Thymus (tissue), 11 donors: ENCODE results near the gene TNK1. TPM values are rescaled to one million over a fixed set of nuclear protein-coding genes. Genes with fewer than 3 reads are reported as not detected.
"Not testable (repeated sequence)": the region's sequence is repeated elsewhere in the genome, so short reads cannot be mapped to it uniquely, and the experiment has no call there.

Source experiments
- DNase-seq, 9 donors: peaks; one replicate each; pipeline ENCODE4 v3.0.0-alpha.2; 2013; ENCODE audit warnings: low spot score in 9 of 9, low read depth in 6 of 9, missing footprints in 1 of 9
- H3K27ac ChIP-seq, 2 donors: one replicate each; pipeline ENCODE4 v1.5.1; 2013; ENCODE audit warnings: control low read depth in 1 of 2, low read depth in 1 of 2, low read length in 1 of 2, mild to moderate bottlenecking in 1 of 2, moderate library complexity in 1 of 2
- H3K27me3 ChIP-seq, 2 donors: one replicate each; pipeline ENCODE4 v1.5.1; 2013; ENCODE audit warnings: low read length in 1 of 2; ENCODE audit not compliant: control insufficient read depth in 2 of 2, insufficient read depth in 1 of 2
- H3K36me3 ChIP-seq, 2 donors: one replicate each; pipeline ENCODE4 v1.5.1; 2013; ENCODE audit warnings: low read length in 1 of 2, mild to moderate bottlenecking in 1 of 2, moderate library complexity in 1 of 2; ENCODE audit not compliant: control insufficient read depth in 2 of 2, insufficient read depth in 2 of 2
- H3K4me1 ChIP-seq, 2 donors: one replicate each; pipeline ENCODE4 v1.5.1; 2013; ENCODE audit warnings: low read length in 2 of 2; ENCODE audit not compliant: control insufficient read depth in 2 of 2, insufficient read depth in 2 of 2
- H3K4me3 ChIP-seq, 2 donors: one replicate each; pipeline ENCODE4 v1.5.1; 2013; ENCODE audit warnings: low read length in 2 of 2, control low read depth in 1 of 2, mild to moderate bottlenecking in 1 of 2
- H3K9me3 ChIP-seq, 2 donors: one replicate each; pipeline ENCODE4 v1.5.1; 2013; ENCODE audit warnings: low read length in 1 of 2, mild to moderate bottlenecking in 1 of 2; ENCODE audit not compliant: control insufficient read depth in 2 of 2, insufficient read depth in 1 of 2
- WGBS: extraction: QIAGEN DNeasy Blood & Tissue Kit; methylation state at CpG from one replicate; pipeline ENCODE4 v1.1.7; 2013; 5-methylcytosine and 5-hydroxymethylcytosine counted together
- polyA plus RNA-seq: library from polyadenylated mRNA; stranded (reverse); fragments of 200-250 nt; gene quantifications from one replicate; pipeline ENCODE4 v1.2.3, GENCODE V29; 2013
- total RNA-seq: library from RNA; stranded (reverse); fragments of 120-200 nt; gene quantifications from one replicate; pipeline ENCODE4 v1.2.4, GENCODE V29; 2013
- donor health status: healthy.

The TNK1 gene
- total and polyA plus RNA-seq, 2 donors, result 1.8 to 7.2 TPM

DNA sequence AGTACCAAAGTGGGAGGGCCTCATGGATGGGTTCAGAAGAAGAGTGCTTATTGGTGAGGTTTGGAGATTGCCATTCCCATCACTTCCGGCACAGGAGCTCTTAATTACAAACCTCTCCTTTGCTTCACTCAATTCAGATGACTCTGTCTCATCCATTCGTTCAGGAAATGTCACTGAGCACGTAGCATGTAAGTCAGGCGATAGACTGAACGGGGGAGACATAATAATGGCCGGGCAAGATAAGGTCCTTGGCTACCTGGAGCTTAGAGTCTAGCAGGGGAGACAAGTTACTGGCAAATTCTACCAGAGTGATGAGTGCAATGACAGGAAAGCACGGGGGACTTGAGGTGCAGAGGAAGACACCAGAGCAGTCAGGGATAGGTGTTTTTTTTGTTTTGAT is 14.9 kb upstream of the TNK1 start:
- not testable (repeated sequence) for DNase-seq, H3K27ac ChIP-seq
- 96% methylated on average over 6 of the region's 7 CpGs for WGBS

DNA sequence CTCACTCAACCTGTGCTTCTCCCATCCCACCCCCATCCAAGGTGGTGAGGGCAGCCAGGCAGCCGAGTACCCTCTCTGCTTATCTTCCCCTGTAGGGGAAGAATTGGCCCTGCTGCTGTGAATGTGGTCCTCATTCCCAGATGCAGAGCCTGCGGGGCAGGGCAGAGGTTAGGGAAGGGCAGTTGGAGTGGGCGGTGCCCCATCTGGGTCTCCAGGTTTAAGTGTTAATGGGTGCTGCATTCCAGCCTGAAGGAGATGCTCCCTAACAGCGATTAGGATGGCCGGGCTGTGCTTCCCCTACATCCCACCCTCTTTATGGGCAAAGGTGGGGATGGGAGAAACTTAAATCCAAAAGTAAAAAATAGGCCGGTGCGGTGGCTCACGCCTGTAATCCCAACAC is 13.8 kb upstream of the TNK1 start:
- WGBS, result 94% methylated on average over 8 of the region's 8 CpGs
- Histone ChIP-seq H3K36me3 (no peaks in the 10 kb centered on the region), H3K4me1 (no peaks in the 10 kb centered on the region), H3K4me3 (no peak overlapping the region), H3K9me3 (no peaks in the 10 kb centered on the region), H3K27ac (no peak overlapping the region), H3K27me3 (peaks cover 0 to 26% of the 10 kb centered on the region in 2 donors)
- DNase-seq, result no peak

More for the DNA sequence above, 14.9 kb upstream of the TNK1 start:
- not testable (repeated sequence) for H3K4me3 ChIP-seq, H3K4me1 ChIP-seq, H3K36me3 ChIP-seq, H3K9me3 ChIP-seq
- peaks cover 0 to 28% of the 10 kb centered on the region in 2 donors for H3K27me3 ChIP-seq

DNA sequence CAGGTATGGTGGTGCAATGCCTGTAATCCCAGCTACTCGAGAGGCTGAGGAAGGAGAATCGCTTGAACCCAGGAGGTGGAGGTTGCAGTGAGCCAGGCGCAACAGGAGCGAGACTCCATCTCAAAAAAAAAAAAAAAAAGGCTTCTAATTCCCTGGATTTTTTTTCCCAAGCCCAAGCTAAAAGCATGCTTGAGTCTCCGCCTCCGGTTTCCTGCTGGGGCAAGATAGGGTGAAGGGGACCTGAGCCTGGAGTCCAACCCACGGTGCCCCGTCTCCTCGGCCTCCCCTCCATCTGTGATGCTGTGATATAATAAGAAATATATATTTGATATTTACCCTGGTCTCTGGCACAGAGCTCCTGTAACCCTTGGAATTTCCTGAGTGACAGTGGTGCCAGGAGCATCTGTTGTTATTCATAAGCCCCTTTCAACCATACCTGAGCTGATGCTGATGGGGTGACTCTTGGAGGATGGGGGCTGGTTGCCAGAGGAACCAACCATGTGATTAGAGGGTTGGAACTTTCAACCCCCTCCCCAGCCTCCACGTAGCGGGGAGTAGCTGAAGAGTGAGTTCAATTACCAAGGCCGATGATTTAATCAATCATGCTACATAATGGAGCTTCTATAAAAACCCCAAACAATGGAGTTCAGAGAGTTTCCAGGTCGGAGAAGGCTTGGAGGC is 12.8 kb upstream of the TNK1 start:
- no peaks in the 10 kb centered on the region for H3K9me3 ChIP-seq
- H3K4me3 ChIP-seq, result no peak overlapping the region
- 89% methylated on average over 13 of the region's 13 CpGs for WGBS
- H3K27me3 ChIP-seq, result peaks cover 0 to 24% of the 10 kb centered on the region in 2 donors
- DNase-seq, result no peak
- no peaks in the 10 kb centered on the region for H3K4me1 ChIP-seq
- no peaks in the 10 kb centered on the region for H3K36me3 ChIP-seq
- H3K27ac ChIP-seq, result no peak overlapping the region

DNA sequence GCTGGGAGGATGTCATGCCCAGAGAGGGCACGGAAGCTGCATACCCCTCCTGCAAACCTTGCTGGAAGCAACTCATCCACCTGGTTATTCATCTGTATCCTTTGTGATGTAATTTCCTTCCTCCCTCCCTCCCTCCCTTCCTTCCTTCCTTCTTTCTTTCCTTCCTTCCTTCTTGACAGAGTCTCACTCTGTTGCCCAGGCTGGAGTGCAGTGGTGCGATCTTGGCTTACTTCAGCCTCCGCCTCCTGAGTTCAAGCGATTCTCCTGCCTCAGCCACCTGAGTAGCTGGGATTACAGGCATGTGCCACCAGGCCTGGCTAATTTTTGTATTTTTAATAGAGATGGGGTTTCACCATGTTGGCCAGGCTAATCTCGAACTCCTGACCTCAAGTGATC is 12.3 kb upstream of the TNK1 start:
- DNase-seq, H3K4me1 ChIP-seq, H3K36me3 ChIP-seq, H3K9me3 ChIP-seq, H3K27ac ChIP-seq, H3K4me3 ChIP-seq: not testable (repeated sequence)
- 94% methylated on average over 5 of the region's 5 CpGs for WGBS
- peaks cover 0 to 24% of the 10 kb centered on the region in 2 donors for H3K27me3 ChIP-seq

DNA sequence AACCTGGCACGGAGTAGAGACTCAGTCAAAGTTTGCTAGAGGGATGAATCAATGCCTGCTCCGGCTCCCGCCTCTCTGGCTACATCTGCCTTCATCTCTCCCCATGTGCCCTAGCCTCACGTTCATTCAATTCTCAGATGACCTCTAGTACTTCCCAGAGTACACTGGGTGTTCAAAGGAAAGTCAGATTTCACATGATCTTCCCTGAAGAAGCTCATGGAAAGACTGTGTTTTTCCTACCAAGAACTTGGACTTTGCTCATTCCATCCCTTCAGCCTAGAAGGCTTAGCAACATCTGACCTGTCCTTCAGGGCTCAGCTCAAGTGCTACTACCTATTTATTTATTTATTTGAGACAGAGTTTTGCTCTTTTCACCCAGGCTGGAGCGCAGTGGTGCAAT is 11.1 kb upstream of the TNK1 start:
- no peak for DNase-seq
- Histone ChIP-seq H3K36me3 (no peaks in the 10 kb centered on the region), H3K9me3 (no peaks in the 10 kb centered on the region), H3K4me3 (no peak overlapping the region), H3K4me1 (no peaks in the 10 kb centered on the region), H3K27ac (no peak overlapping the region), H3K27me3 (peaks cover 0 to 27% of the 10 kb centered on the region in 2 donors)
- WGBS, result 89% methylated on average over 5 of the region's 5 CpGs

DNA sequence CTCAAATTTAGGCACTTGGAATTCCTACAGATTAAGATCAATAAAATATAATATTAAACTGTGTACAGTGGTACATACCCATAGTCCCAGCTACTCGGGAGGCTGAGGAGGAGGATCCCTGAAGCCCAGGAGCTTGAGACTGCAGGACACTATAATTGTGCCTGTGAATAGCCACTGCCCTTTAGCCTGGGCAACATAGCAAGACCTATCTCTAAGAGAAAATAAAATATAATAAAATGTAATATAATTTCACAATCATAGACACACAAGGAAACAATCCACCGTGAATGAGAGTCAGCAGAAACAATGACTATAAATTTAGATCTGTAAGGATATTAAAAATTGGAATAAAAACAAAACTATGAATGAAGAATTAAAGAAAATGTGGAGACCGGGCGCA is 10.0 kb upstream of the TNK1 start:
- no peak overlapping the region for H3K4me3 ChIP-seq

DNA sequence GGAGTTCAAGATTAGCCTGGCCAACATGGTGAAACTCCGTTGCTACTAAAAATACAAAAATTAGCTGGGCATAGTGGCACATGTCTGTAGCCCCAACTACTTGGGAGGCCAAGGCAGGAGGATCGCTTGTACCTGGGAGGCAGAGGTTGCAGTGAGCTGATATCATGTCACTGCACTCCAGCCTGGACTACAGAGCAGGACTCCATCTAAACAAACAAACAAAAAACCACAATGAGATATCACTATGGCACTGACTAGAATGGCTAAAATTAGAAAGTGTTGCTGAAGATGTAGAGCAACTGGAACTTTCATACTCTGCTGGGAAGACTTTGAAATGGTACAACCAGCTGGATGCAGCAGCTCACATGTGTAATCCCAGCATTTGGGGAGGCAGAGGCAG is 6.5 kb upstream of the TNK1 start:
- no peak for DNase-seq
- peaks cover 0 to 26% of the 10 kb centered on the region in 2 donors for H3K27me3 ChIP-seq
- 98% methylated on average over 2 of the region's 2 CpGs for WGBS
- H3K9me3 ChIP-seq, result no peaks in the 10 kb centered on the region
- no peaks in the 10 kb centered on the region for H3K4me1 ChIP-seq
- H3K4me3 ChIP-seq, result no peak overlapping the region
- H3K36me3 ChIP-seq, result no peaks in the 10 kb centered on the region
- no peak overlapping the region for H3K27ac ChIP-seq

More for the DNA sequence above, 10.0 kb upstream of the TNK1 start:
- DNase-seq, result no peak
- Histone ChIP-seq H3K36me3 (no peaks in the 10 kb centered on the region), H3K4me1 (no peaks in the 10 kb centered on the region), H3K27me3 (peaks cover 0 to 27% of the 10 kb centered on the region in 2 donors), H3K27ac (no peak overlapping the region), H3K9me3 (no peaks in the 10 kb centered on the region)
- 95% methylated on average over 4 of the region's 4 CpGs for WGBS

DNA sequence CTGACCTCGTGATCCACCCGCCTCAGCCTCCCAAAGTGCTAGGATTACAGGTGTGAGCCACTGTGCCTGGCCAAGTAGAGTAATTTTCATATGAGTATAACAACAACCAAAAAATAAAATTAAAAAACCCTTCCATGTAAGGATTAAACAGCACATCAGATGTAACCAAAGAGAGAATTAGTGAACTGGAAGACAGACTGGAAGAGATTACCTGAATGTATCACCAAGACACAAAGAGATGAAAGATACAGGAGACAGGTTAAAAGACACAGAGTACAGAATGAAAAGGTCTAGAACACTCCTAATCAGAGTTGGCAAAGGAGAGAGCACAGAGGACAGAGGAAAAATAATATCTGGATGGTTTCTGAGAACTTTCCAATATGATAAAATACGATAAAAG is 1.8 kb upstream of the TNK1 start:
- Histone ChIP-seq H3K4me3 (no peak overlapping the region), H3K36me3 (no peaks in the 10 kb centered on the region), H3K27me3 (peaks cover 34 to 64% of the 10 kb centered on the region in 2 donors), H3K27ac (no peak overlapping the region), H3K4me1 (peaks cover 0 to 10% of the 10 kb centered on the region in 2 donors), H3K9me3 (peaks cover 0 to 6% of the 10 kb centered on the region in 2 donors)
- 98% methylated on average over 3 of the region's 3 CpGs for WGBS
- no peak for DNase-seq

DNA sequence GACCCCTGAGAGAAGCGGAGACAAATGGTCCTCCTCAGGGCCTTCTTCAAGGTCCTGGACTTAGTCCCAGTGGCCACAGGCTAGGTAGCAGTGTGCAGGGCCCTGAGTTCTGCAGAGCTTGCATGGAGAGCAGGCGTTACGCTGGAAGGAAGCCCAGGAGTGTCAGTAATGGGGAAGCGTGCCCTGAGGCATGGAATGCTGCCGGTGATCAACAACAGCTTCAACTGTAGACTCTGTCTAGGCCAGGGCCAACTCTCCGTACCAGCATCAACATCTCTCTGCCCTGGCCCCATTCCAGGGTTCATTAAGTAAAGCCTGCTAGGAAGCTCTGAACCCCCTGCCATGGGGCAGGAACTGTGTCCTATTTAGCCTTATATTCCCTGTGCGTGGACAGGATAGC is 568 bp upstream of the TNK1 start:
- no peak overlapping the region for H3K27ac ChIP-seq
- H3K27me3 ChIP-seq, result peaks cover 34 to 69% of the 10 kb centered on the region in 2 donors
- peaks cover 2 to 17% of the 10 kb centered on the region in 2 donors for H3K4me1 ChIP-seq
- 77% methylated on average over 7 of the region's 7 CpGs for WGBS
- H3K36me3 ChIP-seq, result no peaks in the 10 kb centered on the region
- H3K9me3 ChIP-seq, result peaks cover 0 to 6% of the 10 kb centered on the region in 2 donors
- no peak for DNase-seq
- no peak overlapping the region for H3K4me3 ChIP-seq
